NCI-H1092 (cell line): ENCODE data around the gene MLXIPL.
"Not testable (repeated sequence)": the region's sequence is repeated elsewhere in the genome, so short reads cannot be mapped to it uniquely, and the experiment has no call there.

ENCODE experiments used
- DNase-seq: peaks from one replicate; lab custom pipeline; 2025; lab: John Stamatoyannopoulos, UW

The MLXIPL gene, protein sequence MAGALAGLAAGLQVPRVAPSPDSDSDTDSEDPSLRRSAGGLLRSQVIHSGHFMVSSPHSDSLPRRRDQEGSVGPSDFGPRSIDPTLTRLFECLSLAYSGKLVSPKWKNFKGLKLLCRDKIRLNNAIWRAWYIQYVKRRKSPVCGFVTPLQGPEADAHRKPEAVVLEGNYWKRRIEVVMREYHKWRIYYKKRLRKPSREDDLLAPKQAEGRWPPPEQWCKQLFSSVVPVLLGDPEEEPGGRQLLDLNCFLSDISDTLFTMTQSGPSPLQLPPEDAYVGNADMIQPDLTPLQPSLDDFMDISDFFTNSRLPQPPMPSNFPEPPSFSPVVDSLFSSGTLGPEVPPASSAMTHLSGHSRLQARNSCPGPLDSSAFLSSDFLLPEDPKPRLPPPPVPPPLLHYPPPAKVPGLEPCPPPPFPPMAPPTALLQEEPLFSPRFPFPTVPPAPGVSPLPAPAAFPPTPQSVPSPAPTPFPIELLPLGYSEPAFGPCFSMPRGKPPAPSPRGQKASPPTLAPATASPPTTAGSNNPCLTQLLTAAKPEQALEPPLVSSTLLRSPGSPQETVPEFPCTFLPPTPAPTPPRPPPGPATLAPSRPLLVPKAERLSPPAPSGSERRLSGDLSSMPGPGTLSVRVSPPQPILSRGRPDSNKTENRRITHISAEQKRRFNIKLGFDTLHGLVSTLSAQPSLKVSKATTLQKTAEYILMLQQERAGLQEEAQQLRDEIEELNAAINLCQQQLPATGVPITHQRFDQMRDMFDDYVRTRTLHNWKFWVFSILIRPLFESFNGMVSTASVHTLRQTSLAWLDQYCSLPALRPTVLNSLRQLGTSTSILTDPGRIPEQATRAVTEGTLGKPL

DNA sequence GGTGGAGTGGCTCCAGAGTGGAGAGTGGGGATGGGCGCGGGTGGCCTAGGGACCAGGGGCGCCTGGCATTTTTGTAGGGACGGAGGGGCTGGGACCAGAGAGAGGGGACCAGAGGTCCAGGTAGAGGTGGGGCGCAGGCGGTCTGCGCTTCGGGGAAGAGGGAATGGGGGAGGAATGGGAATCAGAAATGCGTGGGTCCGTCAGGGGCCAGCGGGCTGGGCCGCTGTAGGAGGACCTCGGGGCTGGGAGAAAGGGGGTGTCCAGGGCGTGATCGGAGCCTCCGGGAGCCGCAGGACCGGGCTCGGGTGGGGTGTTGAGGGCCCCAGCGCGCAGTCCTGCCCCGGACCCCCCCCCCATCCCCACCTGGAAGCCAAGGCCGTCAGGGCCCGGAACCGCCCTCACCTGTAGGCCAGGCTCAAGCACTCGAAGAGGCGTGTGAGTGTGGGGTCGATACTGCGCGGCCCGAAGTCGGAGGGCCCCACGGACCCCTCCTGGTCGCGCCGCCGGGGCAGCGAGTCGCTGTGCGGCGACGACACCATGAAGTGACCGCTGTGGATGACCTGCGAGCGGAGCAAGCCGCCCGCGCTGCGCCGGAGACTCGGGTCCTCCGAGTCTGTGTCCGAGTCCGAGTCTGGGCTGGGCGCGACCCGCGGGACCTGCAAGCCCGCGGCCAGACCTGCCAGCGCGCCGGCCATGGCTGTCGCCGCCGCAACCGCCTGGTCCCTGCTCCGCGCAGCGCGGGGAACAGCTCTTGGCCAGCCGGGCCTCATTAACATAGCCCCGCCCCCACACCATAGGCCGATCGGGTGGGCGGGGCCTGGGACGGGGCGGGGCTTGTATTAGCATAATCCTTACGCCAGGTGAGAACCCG, at the start of gene MLXIPL:
Gene MLXIPL, minus strand, starts transcription at position 725 of the 871 bp plus-strand sequence. Its CDS starts 30 bp downstream, at position 695.
- DNase-seq: peak; percentile 55

DNA sequence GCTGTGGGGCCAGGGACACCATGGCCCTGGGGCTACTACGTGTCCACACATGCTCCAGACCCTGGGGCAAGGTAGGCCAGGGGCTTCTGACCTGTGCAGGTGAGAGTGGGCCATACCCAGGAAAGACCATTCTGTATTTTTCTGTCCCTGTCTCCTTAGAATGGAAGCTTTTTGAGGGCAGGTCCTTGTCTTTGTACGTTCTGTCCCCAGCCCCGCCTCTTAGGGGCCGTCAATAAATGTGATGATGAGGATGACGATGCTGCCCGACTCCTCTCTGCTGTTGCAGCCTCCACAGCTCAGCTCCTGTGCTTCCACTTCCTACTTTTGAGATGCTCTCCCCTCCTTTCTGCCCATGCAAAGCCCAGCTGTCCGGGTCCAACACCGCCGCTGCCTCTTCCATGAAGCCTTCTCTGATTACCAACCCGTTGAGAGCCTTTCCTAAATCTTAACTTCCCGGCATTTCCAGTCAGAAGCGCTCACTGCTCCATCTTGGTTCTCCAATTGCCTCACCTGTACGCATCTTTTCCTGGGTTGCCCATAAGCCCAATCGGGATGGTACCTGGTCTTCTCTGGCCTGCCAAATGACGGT, 47.6 kb upstream of the MLXIPL start:
- no peak for DNase-seq

DNA sequence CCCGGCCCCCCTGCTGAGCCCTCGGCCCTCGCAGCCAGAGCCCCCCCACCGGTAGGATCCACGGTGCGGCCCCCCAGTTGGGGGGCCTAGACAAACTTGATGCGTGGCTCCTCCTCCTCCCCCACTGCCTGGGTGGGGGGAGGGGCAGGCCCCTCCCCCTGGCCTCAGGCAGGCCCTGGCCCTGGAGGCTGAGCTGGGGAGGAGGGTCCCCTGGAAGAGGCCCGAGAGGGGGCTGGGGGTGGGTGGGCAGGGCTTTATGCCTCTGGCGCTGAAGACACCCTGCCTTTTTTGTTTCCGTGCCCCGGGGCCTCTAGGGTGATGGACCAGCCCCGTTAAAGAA, 47.0 kb upstream of the MLXIPL start:
- DNase-seq: no peak

DNA sequence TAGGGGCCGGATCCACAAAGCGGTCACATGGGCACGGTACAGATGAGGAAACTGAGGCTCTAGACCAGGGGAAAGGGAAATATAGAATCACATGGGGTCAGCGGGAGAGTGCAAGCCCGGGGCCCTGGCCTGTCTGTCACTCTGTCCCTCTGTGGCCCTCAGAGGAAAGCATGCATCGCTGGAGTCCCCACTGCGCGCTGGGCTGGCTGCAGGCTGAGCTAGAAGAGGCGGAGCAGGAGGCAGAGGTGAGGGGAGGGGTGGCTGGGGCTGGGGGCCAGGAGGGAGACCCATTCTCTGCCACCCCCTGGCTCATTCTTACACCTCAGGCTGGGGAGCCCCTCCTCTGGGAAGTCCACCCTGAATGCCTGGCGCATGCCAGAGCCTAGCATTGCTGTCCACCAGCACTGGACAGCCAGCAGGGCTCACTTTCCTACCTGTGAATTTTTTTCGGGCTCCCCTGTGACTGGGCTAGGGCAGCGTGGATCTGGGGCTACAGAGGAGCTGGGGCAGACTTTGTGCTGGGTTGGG, 45.6 kb upstream of the MLXIPL start:
- no peak for DNase-seq

DNA sequence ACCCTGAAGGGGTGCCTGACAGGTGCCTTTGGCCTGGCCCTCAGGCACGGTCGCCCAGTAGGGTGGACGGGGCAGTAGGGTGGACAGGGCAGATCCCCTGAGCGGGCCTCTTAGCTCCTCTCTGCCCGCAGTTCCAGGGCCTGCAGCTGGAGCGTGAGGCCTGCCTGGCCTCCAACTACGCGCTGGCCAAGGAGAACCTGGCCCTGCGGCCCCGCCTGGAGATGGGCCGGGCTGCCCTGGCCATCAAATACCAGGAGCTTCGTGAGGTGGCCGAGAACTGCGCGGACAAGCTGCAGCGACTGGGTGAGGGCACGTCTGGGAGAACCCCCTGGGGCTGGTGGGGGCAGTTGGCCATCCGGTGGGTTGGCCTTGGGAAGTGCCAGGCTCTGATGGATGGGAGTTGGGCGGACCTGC, 45.0 kb upstream of the MLXIPL start:
- DNase-seq: no peak

DNA sequence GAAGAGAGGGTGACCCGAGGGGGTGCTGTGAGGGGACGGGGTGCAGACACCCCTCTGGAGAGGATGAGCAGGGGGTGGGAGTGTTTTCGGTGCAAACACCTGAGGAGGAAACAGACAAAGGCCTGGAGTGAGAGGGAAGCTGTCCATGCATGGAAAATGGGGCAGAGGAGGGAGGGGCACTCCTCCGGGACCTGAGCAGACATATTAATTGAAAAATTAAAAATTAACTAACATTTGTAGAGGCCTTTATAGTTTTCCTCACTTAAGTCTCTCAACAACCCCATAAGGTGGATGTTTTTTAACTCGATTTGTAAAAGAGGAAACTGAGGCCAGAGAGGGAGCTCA, 44.5 kb upstream of the MLXIPL start:
- DNase-seq: no peak

DNA sequence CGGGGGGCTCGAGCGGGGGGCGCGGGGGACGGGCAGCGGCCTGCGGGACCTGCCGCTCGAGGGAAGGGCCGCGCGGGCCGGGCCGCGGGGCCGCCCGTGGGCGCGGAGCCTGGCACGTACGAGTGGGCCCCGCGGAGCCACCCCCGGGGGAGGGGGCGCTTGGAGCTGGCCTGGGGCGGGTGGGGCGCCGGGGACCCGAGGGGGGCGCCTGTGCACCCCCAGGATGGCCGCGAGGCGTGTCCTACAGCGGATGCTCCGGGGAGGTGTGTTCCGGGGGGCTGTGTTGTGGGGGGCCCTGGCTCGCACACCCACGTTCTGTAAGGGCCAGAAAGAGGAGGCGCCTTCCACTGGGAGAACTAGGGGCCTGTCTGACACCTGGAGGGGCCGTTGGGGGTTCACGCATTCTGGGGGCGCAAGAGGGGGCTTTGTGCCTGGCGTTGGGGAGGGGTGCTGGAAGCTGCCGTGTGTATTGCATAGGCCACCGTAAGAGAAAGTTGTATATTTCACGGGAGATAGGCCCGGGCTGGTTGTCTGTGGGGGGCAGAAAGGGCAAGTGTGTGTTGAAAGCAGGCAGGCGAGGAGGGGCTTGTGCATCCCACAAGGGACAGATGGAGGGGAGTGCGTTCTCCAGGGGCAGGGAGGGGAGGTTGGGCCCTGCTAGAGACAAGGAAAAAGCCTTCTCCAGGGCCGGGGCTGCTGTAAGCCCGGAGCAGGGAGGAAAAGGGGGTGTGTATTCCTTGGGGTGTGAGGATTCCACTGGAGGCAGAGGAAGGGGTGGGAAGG, 44.0 kb upstream of the MLXIPL start:
- DNase-seq: no peak

DNA sequence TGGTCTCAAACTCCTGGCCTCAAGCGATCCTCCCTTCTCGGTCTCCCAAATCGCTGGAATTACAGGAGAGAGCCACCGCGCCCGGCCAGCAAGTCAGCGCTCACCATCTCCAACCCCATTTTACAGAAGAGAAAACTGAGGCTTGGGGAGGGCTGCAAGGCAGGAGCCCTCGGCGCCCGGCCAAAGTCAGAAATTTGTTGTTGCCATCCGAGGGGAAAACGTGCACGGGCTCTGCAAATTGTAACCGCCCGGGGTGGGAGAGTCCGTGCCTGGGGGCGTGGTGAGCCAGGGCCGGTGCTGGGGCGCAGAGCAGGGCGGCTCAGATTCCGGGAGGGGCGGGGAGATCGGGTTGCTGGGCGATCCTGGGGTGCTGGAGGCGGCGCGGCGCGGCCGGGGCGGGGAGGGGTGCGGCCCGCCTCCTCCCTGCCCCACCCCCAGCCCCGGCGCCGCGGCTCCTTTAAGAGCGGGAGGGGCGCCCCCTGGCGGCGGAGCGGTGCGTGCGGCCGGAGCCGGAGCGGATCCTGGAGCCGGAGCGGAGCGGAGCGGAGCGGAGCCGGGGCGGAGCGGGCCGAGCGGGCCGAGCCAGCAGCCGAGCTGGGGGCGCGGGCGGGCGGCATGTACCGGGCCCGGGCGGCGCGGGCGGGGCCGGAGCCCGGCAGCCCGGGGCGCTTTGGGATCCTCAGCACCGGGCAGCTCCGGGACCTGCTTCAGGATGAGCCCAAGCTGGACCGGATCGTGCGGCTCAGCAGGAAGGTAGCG, 43.2 kb upstream of the MLXIPL start, which contains the start of gene VPS37D:
Gene VPS37D, plus strand, starts transcription at position 488 of the 759 bp plus-strand sequence. Its CDS starts 128 bp downstream, at position 616.
- peak; percentile 85 for DNase-seq

DNA sequence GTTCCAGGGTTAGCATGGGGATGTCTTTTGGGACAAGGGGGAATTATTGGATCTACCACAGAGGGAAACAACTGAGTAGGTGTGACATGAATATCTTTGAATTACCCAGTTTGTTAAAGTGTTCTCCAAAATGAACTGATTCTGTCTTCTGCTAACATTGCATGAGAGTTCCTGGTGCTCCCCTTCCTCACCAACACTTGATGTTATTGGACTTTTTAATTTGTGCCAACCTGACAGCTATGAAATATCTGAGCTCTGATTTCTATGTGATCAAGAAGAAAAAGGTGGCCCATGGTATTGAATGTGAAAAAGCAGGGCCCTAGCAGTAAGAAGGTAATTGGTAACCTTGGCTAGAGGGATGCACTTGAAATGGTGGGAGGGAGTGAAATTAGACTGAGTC, 38.7 kb upstream of the MLXIPL start:
- DNase-seq: no peak

DNA sequence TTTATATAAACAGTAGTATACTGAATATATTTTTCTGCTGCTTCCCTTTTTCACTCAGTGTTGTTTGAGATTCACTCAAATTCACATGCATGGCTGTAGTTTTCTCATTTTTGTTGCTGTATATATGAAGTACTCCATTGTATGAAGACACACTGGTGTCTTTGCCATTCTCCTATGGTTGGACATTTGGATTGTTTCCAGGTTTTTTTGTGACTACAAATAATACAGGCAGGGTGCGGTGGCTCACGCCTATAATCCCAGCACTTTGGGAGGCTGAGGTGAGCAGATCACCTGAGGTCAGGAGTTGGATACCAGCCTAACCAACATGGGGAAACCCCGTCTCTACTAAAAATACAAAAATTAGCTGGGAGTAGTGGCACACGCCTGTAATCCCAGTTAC, 36.3 kb upstream of the MLXIPL start:
- not testable (repeated sequence) for DNase-seq

DNA sequence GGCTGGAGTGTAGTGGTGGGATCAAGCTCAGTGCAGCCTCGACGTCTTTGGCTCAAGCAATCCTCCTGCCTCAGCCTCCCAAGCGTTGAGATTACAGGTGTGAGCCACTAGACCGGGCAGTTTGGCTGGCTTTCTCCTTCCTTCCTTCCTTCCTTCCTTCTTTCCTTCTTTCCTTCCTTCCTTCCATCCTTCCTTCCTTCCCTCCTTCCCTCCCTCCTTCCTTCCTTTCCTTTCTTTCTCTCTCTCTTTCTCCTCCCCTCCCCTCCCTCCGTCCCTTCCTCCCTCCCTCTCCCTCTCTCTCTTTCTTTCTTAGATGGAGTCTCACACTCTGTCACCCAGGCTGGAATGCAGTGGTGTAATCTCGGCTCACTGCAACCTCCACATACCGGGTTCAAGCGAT, 35.7 kb upstream of the MLXIPL start:
- DNase-seq: no peak

DNA sequence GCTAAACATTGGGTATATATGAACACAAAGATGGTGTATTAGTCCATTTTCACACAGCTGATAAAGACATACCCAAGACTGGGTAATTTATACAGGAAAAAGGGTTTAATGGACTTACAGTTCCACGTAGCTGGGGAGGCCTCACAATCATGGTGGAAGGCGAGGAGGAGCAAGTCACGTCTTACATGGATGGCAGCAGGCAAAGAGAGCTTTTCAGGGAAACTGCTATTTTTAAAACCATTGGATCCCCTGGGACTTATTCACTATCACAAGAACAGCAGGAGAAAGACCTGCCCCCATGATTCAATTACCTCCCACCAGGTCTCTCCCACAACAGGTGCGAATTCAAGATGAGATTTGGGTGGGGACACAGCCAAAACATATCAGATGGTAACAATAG, 31.0 kb upstream of the MLXIPL start:
- not testable (repeated sequence) for DNase-seq

DNA sequence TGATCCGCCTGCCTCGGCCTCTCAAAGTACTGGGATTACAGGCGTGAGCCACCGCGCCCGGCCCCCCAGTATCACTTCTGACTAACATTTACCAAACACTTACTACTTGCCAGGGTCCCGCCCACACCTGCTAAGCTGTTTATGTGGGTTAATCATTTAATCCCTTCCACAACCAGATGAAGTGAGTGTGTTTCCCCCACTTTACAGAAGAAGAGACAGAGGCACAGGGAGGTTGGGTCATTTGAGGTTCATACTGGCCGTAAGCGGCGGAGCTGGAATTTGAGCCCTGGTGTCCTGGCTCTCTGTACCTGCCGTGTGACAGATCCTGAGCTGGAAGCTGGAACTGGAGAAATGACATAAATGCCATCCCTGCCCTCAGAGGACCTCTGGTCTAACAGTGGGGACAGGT, 28.2 kb upstream of the MLXIPL start:
- no peak for DNase-seq

DNA sequence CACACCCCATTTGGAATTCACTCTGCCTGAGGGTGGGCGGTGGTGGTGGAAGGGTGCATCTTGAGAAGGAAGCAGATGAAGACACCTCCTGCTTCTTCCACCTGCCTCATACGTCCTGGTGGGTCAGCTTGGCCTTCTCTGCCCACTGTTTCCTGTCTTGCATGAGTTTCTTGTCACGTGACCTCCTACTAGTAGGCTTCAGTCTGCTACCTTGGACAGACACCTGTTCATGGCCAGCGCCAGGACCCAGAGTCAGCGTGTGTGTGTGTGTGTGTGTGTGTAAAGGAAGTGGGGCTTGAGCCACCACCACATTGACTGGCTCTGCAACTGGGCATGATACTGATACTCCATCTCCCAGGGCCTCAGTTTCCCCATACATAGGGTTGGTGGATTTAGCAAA, 26.2 kb upstream of the MLXIPL start:
- DNase-seq: no peak

DNA sequence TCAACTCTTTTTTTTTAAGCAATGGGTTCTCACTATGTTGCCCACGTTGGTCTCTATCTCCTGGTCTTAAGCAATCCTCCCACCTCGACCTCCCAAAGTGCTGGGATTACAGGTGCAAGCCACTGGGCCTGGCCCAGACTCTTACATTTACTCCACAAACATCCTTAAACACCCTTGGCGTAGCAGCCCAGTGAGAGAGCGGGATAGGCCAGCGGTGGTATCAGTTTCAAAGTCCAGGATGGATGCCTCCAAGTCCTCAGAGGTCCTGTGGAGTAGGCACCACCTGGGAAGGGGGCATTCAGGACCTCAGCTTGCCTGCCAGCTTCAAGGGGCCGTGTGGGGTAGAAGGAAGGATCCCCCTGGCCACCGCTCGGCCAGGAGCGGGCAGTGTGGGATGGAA, 25.3 kb upstream of the MLXIPL start:
- DNase-seq: no peak

DNA sequence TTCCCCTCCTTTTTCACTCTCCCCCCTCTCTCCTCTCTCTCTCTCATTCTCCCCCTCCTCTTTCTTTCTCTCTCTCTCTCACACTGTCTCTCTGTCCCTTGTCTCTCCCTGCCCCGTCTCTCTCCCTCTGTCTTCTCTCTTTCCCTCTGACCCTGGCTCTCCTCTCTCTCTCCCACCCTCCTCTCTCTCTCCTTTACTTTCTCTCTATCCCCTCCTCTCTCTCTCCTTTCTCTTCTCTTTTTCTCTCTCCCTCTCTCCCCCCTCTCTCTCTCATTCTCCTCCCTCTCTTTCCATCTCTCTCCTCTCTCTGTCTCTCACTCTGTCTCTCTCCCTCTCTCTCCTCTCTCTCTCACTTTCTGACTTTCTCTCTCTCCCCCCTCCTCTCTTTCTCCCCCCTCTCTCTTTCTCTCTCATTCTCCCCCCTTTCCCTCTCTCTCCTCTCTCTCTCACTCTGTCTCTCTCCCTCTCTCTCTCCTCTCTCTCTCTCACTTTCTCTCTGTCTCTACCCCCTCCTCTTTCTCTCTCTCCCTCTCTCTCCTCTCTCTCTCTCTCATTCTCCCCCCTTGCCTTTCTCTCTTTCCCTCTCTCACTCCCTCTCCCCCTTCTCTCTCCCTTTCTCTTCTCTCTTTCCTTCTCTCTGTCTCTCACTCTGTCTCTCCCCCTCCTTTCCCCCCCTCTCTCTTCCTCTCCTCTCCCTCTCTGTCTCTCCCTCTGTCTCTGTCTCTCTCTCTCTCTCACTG, 24.4 kb upstream of the MLXIPL start:
- no peak for DNase-seq

DNA sequence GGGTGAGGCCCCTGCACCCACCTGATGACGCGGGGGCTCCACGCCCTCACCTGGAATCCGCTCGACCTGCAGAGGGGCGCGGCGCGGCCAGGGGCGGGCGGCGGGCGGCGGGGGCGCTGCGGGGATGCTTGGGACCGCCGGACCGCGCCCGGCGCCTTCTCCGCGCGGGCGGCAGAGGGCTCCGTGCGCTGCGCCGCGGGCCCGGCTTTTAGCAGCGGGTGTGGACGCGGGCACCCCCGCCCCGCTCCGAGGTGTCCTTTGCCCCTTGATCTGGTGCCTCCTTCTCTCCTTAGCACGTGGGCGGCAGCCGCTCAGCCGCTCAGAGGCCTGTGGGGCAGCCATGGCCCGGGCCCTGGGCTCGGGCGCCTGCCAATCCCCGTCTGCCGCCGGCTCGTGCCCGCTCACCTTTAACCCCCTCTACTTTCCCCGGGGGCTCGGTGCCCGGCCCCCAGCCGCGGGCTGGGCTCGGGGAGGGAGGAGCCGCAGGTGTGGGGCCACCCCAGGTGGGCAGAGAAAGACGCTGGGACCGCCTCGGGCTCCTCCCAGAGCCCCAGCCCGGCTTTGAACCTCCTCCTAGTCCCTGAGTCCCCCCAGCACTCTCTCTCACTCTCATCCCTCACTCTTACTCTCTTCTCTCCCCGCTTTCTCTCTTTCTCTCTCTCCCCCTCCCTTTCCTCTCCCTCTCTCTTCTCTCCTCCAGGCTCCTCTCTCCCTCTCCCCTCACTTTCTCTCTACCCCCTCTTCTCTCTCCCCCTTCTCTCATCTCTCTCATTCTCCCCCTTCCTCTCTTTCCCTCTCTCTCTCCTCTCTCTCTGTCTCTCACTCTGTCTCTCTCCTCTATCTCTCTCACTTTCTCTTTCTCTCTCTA, 23.6 kb upstream of the MLXIPL start:
- no peak for DNase-seq
